ENCODE measurements around the gene TTN. TPM values are rescaled to one million over a fixed set of nuclear protein-coding genes. Genes with fewer than 3 reads are reported as not detected.

The TTN gene
- total RNA-seq, 2 experiments from 2014 or later: 0.02 to 0.19 TPM

- Histone ChIP-seq H3K36me3 (ENCODE audit: insufficient read depth, low read length) (peaks cover 25% of the 10 kb centered on the region), H3K4me1 (ENCODE audit: insufficient read depth, low read length, poor library complexity, severe bottlenecking) (peaks cover 25% of the 10 kb centered on the region), H3K4me3 (ENCODE audit: low read depth, low read length, poor library complexity, severe bottlenecking) (no peak overlapping the region), H3K27ac (ENCODE audit: low read depth, low read length, poor library complexity, severe bottlenecking) (no peak overlapping the region), H3K9me3 (ENCODE audit: low read length) (no peaks in the 10 kb centered on the region), H3K79me2 (ENCODE audit: insufficient read depth, low read depth, low read length) (peaks cover 42% of the 10 kb centered on the region), H4K20me1 (ENCODE audit: insufficient read depth, low read length) (peaks cover 20% of the 10 kb centered on the region), H3K4me2 (ENCODE audit: low read length) (no peak overlapping the region), H3K9me2 (ENCODE audit: insufficient read depth, low read length) (no peaks in the 10 kb centered on the region), H2AFZ (ENCODE audit: low read length) (no peak overlapping the region)
- BruUV-seq (replicated peaks): no TSS peak
- TF ChIP-seq EZH2phosphoT487 (IDR thresholded peaks at IDR 0.05; ENCODE audit: borderline replicate concordance, low read depth, low read length) (no peak), CTCF (conservative IDR thresholded peaks at IDR 0.05; ENCODE audit: low read length) (no peak)
- POLR2A ChIA-PET: no interaction called here
- DNase-seq (ENCODE audit: low spot score): no peak
- intact Hi-C loops (cut with micrococcal nuclease; ENCODE audit: unreplicated experiment): no loop called here
- CTCF ChIA-PET (ENCODE audit: unreplicated experiment): no interaction called here
Observed at GRCh38 chr2:178484245-178485041, 322.8 kb downstream of the TTN start.

GRCh38 chr2:178482437-178482836 lies 324.8 kb downstream of the TTN start:
- Histone ChIP-seq H3K4me1 (ENCODE audit: insufficient read depth, low read length, poor library complexity, severe bottlenecking) (peaks cover 28% of the 10 kb centered on the region), H3K27ac (ENCODE audit: low read depth, low read length, poor library complexity, severe bottlenecking) (no peak overlapping the region), H3K4me2 (ENCODE audit: low read length) (peak overlapping the region; percentile 97), H3K36me3 (ENCODE audit: insufficient read depth, low read length) (peaks cover 19% of the 10 kb centered on the region), H3K9me2 (ENCODE audit: insufficient read depth, low read length) (no peaks in the 10 kb centered on the region), H3K4me3 (ENCODE audit: low read depth, low read length, poor library complexity, severe bottlenecking) (peak overlapping the region; percentile 78), H2AFZ (ENCODE audit: low read length) (no peak overlapping the region), H3K9me3 (ENCODE audit: low read length) (no peaks in the 10 kb centered on the region), H3K79me2 (ENCODE audit: insufficient read depth, low read depth, low read length) (peaks cover 50% of the 10 kb centered on the region), H4K20me1 (ENCODE audit: insufficient read depth, low read length) (peaks cover 20% of the 10 kb centered on the region; the same call in 1 of the 2 replicates)
- peak; percentile 32 for DNase-seq (ENCODE audit: low spot score)
- CTCF ChIA-PET (ENCODE audit: unreplicated experiment): no interaction called here
- TF ChIP-seq EZH2phosphoT487 (IDR thresholded peaks at IDR 0.05; ENCODE audit: borderline replicate concordance, low read depth, low read length) (no peak), CTCF (conservative IDR thresholded peaks at IDR 0.05; ENCODE audit: low read length) (no peak)
- no TSS peak for BruUV-seq (replicated peaks)
- intact Hi-C loops (cut with micrococcal nuclease; ENCODE audit: unreplicated experiment): no loop called here
- POLR2A ChIA-PET: interaction anchor here (0.7 to 2.4 kb wide), 15 partner anchors 8 to 1271 kb away, joined by 3 to 21 read pairs (median 3); partner anchors contain the start of genes PJVK and PRKRA
